ENCODE results near the gene FBXL14.

The FBXL14 gene

DNA sequence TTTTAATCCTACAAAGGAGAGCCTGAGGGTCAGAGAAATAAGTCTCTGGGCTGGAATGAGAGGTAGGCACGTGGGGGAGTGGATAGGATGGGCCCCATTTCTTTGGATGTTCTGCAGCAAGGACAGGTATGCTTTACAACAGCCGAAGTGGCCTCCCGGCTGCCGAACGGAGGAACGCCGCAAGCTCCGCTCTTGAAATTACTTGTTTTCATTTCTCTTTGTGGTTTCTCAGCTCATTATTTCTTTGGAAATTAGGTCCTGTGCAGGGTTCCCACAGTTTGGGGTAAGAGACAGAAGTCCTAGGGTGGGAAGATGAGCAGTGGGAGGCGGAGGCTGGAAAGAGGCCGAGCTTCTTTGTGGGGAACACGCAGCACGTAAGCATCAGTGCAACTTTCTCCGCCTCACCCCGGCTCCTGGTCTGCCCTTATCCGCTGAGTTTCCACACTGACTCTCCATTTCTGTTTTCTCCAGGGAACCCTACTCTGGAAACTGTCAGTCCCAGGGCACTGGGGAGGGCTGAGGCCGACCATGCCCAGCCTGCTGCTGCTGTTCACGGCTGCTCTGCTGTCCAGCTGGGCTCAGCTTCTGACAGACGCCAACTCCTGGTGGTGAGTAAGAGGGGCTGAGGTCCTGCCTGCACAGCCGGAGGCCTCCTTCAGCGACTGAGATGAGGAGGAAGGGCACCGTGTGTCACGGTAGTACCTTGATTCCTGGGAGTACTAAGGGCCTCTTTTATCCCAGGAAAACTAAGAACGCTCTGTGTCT is 36.6 kb upstream of the FBXL14 start:
- Histone ChIP-seq H3K9ac (ENCODE audit: low read length) (peak overlapping the region; percentile 61), H3K36me3 (ENCODE audit: control insufficient read depth in 1 of 2, insufficient read depth in 2 of 2, low read depth in 1 of 2, low read length in 2 of 2) (peaks cover 15 to 51% of the 10 kb centered on the region in 2 experiments)

GRCh38 chr12:1630133-1630826 is 35.9 kb upstream of the FBXL14 start:
- Histone ChIP-seq H2BK120ac (ENCODE audit: low read depth, low read length) (no peak overlapping the region), H3K23ac (ENCODE audit: low read length in 2 of 2) (peak overlapping the region in 1 of 2 experiments; percentile 77), H3K9ac (ENCODE audit: low read length) (peak overlapping the region; percentile 61), H2AK5ac (ENCODE audit: low read length, severe bottlenecking) (peak overlapping the region; percentile 2), H3K4me1 (ENCODE audit: control insufficient read depth, insufficient read depth, low read depth, low read length) (peaks cover 31% of the 10 kb centered on the region), H2BK15ac (ENCODE audit: low read depth, poor library complexity, severe bottlenecking) (no peak overlapping the region), H3K14ac (ENCODE audit: low read length in 2 of 2) (no peak overlapping the region), H4K8ac (ENCODE audit: low read length) (no peak overlapping the region), H2BK12ac (ENCODE audit: low read length in 2 of 2) (peak overlapping the region in 1 of 2 experiments; percentile 47), H3K27ac (ENCODE audit: low read length, poor library complexity, severe bottlenecking) (no peak overlapping the region), H2BK5ac (ENCODE audit: low read depth, low read length, poor library complexity, severe bottlenecking) (no peak overlapping the region), H3K79me1 (replicated peaks; ENCODE audit: low read length, poor library complexity, severe bottlenecking) (peaks cover 19% of the 10 kb centered on the region), H3K36me3 (ENCODE audit: control insufficient read depth in 1 of 2, insufficient read depth in 2 of 2, low read depth in 1 of 2, low read length in 2 of 2) (peaks cover 12 to 43% of the 10 kb centered on the region in 2 experiments), H3K4me3 (ENCODE audit: insufficient read depth in 1 of 2, low read depth in 1 of 2, low read length in 2 of 2) (peak overlapping the region; percentile 53 to 73), H3K27me3 (ENCODE audit: control insufficient read depth in 1 of 2, insufficient read depth in 1 of 2, low read length in 2 of 2) (peaks cover 0 to 8% of the 10 kb centered on the region in 2 experiments), H3K4ac (ENCODE audit: low read depth in 1 of 2, low read length in 2 of 2) (no peak overlapping the region), H3K18ac (ENCODE audit: low read depth in 1 of 2, low read length in 2 of 2) (peak overlapping the region; percentile 38 to 85), H4K91ac (ENCODE audit: low read length) (no peak overlapping the region), H2AFZ (ENCODE audit: low read depth, low read length) (peak overlapping the region; percentile 21), H3K4me2 (ENCODE audit: low read length, poor library complexity, severe bottlenecking) (peak overlapping the region; percentile 96), H3K9me3 (ENCODE audit: control insufficient read depth, low read length) (no peaks in the 10 kb centered on the region)
- WGBS: 1% methylated on average over 52 of the region's 58 CpGs
- DNase-seq: peak; percentile 48

More for the DNA sequence above, 36.6 kb upstream of the FBXL14 start:
- Histone ChIP-seq H3K9me3 (ENCODE audit: control insufficient read depth, low read length) (no peaks in the 10 kb centered on the region), H2BK5ac (ENCODE audit: low read depth, low read length, poor library complexity, severe bottlenecking) (no peak overlapping the region), H4K8ac (ENCODE audit: low read length) (no peak overlapping the region), H3K4me2 (ENCODE audit: low read length, poor library complexity, severe bottlenecking) (peak overlapping the region; percentile 96), H3K14ac (ENCODE audit: low read length in 2 of 2) (no peak overlapping the region), H3K4me1 (ENCODE audit: control insufficient read depth, insufficient read depth, low read depth, low read length) (peaks cover 27% of the 10 kb centered on the region), H3K18ac (ENCODE audit: low read depth in 1 of 2, low read length in 2 of 2) (peak overlapping the region in 1 of 2 experiments; percentile 59), H2AK5ac (ENCODE audit: low read length, severe bottlenecking) (peak overlapping the region; percentile 2), H3K27me3 (ENCODE audit: control insufficient read depth in 1 of 2, insufficient read depth in 1 of 2, low read length in 2 of 2) (peaks cover 0 to 8% of the 10 kb centered on the region in 2 experiments), H3K4me3 (ENCODE audit: insufficient read depth in 1 of 2, low read depth in 1 of 2, low read length in 2 of 2) (peak overlapping the region in 1 of 2 experiments; percentile 73), H3K79me1 (replicated peaks; ENCODE audit: low read length, poor library complexity, severe bottlenecking) (peaks cover 19% of the 10 kb centered on the region), H3K27ac (ENCODE audit: low read length, poor library complexity, severe bottlenecking) (peak overlapping the region; percentile 32), H2AFZ (ENCODE audit: low read depth, low read length) (no peak overlapping the region), H2BK120ac (ENCODE audit: low read depth, low read length) (no peak overlapping the region), H2BK15ac (ENCODE audit: low read depth, poor library complexity, severe bottlenecking) (no peak overlapping the region), H2BK12ac (ENCODE audit: low read length in 2 of 2) (no peak overlapping the region), H4K91ac (ENCODE audit: low read length) (no peak overlapping the region), H3K23ac (ENCODE audit: low read length in 2 of 2) (no peak overlapping the region), H3K4ac (ENCODE audit: low read depth in 1 of 2, low read length in 2 of 2) (no peak overlapping the region)
- 13% methylated on average over 20 of the region's 23 CpGs for WGBS
- DNase-seq: peak; percentile 87

- Histone ChIP-seq H3K4ac (ENCODE audit: low read depth in 1 of 2, low read length in 2 of 2) (no peak overlapping the region), H3K9me3 (ENCODE audit: control insufficient read depth, low read length) (no peaks in the 10 kb centered on the region), H2AK5ac (ENCODE audit: low read length, severe bottlenecking) (peak overlapping the region; percentile 31), H3K27ac (ENCODE audit: low read length, poor library complexity, severe bottlenecking) (no peak overlapping the region), H3K36me3 (ENCODE audit: control insufficient read depth in 1 of 2, insufficient read depth in 2 of 2, low read depth in 1 of 2, low read length in 2 of 2) (peaks cover 12 to 39% of the 10 kb centered on the region in 2 experiments), H3K4me3 (ENCODE audit: insufficient read depth in 1 of 2, low read depth in 1 of 2, low read length in 2 of 2) (peak overlapping the region; percentile 53 to 73), H2BK15ac (ENCODE audit: low read depth, poor library complexity, severe bottlenecking) (no peak overlapping the region), H3K23ac (ENCODE audit: low read length in 2 of 2) (peak overlapping the region in 1 of 2 experiments; percentile 96), H4K8ac (ENCODE audit: low read length) (no peak overlapping the region), H3K4me1 (ENCODE audit: control insufficient read depth, insufficient read depth, low read depth, low read length) (peaks cover 31% of the 10 kb centered on the region), H3K9ac (ENCODE audit: low read length) (peak overlapping the region; percentile 61), H2BK5ac (ENCODE audit: low read depth, low read length, poor library complexity, severe bottlenecking) (no peak overlapping the region), H2BK120ac (ENCODE audit: low read depth, low read length) (peak overlapping the region; percentile 67), H3K14ac (ENCODE audit: low read length in 2 of 2) (peak overlapping the region in 1 of 2 experiments; percentile 79), H4K91ac (ENCODE audit: low read length) (no peak overlapping the region), H3K79me1 (replicated peaks; ENCODE audit: low read length, poor library complexity, severe bottlenecking) (peaks cover 20% of the 10 kb centered on the region), H2AFZ (ENCODE audit: low read depth, low read length) (peak overlapping the region; percentile 21), H3K18ac (ENCODE audit: low read depth in 1 of 2, low read length in 2 of 2) (peak overlapping the region in 1 of 2 experiments; percentile 38), H3K27me3 (ENCODE audit: control insufficient read depth in 1 of 2, insufficient read depth in 1 of 2, low read length in 2 of 2) (peaks cover 0 to 8% of the 10 kb centered on the region in 2 experiments), H3K4me2 (ENCODE audit: low read length, poor library complexity, severe bottlenecking) (peak overlapping the region; percentile 96), H2BK12ac (ENCODE audit: low read length in 2 of 2) (no peak overlapping the region)
- 2% methylated on average over 25 of the region's 32 CpGs for WGBS
- DNase-seq: no peak
Measured at GRCh38 chr12:1629338-1630132, 35.2 kb upstream of the FBXL14 start.

All from mesenchymal stem cell (in vitro differentiated cells and primary cell).